Vagina (tissue), 2 donors: ENCODE results near the gene SORCS2. TPM values are rescaled to one million over a fixed set of nuclear protein-coding genes. Genes with fewer than 3 reads are reported as not detected.

Source experiments
- DNase-seq, 2 donors: peaks; one replicate each; pipeline ENCODE4 v3.0.0-alpha.2; 2017; ENCODE audit errors: extremely low spot score in 2 of 2
- H3K27ac ChIP-seq: fragments of 200-600 bp; sonication (generic); one replicate; pipeline ENCODE4 v1.5.1; 2019
- H3K27me3 ChIP-seq: fragments of 200-600 bp; sonication (generic); one replicate; pipeline ENCODE4 v1.5.1; 2019
- H3K36me3 ChIP-seq, 2 donors: fragments of 200-600 bp; sonication (generic); one replicate each; pipeline ENCODE4 v1.5.1; 2017 to 2019
- H3K4me1 ChIP-seq: fragments of 200-600 bp; sonication (generic); one replicate; pipeline ENCODE4 v1.5.1; 2019
- H3K4me3 ChIP-seq, 2 donors: fragments of 200-600 bp; sonication (generic); 1 replicate in 1 of 2; 2 replicates in 1 of 2; pipeline ENCODE4 v1.5.1; 2016 to 2019
- H3K9me3 ChIP-seq: fragments of 200-600 bp; sonication (generic); one replicate; pipeline ENCODE4 v1.5.1; 2019
- POLR2A ChIP-seq, 2 donors: fragments of 450-650 bp; IDR thresholded peaks; one replicate each; pipeline ENCODE4 v1.6.1; 2017; ENCODE audit warnings: antibody characterized with exemption in 2 of 2, mild to moderate bottlenecking in 2 of 2, moderate library complexity in 2 of 2
- POLR2AphosphoS5 ChIP-seq, 2 donors: sonication (generic); formaldehyde crosslinking; IDR thresholded peaks; one replicate each; pipeline ENCODE4 v1.9.0; 2017; ENCODE audit warnings: antibody characterized with exemption in 2 of 2, mild to moderate bottlenecking in 2 of 2, low read depth in 1 of 2; ENCODE audit not compliant: insufficient read depth in 1 of 2
- intact Hi-C: fragments of 100-400 bp; cut with DNase I; formaldehyde crosslinking; loops from one replicate; pipeline ENCODE4 v1.15.1; 2023
- total RNA-seq: library from RNA; depleted of rRNA; stranded (reverse); fragments of >200 nt; gene quantifications from one replicate; pipeline ENCODE4 v1.2.3, GENCODE V29; 2016
- TF ChIP-seq, protein P1 (sequence below), 3 experiments: fragments of 450-650 bp in 2 of 3; fragments of 200-600 bp in 1 of 3; sonication (generic) in 1 of 3; IDR thresholded peaks; one replicate each; pipeline ENCODE4 v1.5.1; 2017 to 2019; ENCODE audit warnings: antibody characterized with exemption in 3 of 3, mild to moderate bottlenecking in 2 of 3, moderate library complexity in 2 of 3

SORCS2 gene
- total RNA-seq, 1 donor from 2014 or later = 5.4 TPM

DNA sequence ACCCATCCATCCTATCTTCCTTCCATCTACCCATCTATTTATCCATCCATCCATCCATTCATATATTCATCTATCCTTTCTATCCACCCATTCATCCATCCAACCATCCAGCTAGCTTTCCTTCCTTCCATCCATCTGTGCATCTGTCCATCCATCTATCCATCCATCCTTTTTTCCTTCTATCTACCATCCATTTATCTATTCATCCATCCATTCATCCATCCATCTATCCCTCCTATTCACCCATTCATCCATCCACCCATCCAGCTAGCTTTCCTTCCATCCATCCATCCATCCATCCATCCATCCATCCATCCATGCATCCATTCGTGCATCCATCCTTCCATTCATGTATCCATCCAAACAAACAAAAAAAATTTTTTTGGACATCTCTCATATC, 123.6 kb downstream of the SORCS2 start:
- Histone ChIP-seq H3K36me3 (no peaks in the 10 kb centered on the region), H3K4me3 (no peak overlapping the region), H3K27ac (no peak overlapping the region), H3K27me3 (no peaks in the 10 kb centered on the region), H3K9me3 (peaks cover 8% of the 10 kb centered on the region), H3K4me1 (peaks cover 15% of the 10 kb centered on the region)
- no peak for TF ChIP-seq POLR2AphosphoS5 (IDR thresholded peaks at IDR 0.05; ENCODE audit: insufficient read depth in 1 of 2, low read depth in 1 of 2)
- no peak for TF ChIP-seq POLR2A (IDR thresholded peaks at IDR 0.05)
- TF ChIP-seq, protein P1, sequence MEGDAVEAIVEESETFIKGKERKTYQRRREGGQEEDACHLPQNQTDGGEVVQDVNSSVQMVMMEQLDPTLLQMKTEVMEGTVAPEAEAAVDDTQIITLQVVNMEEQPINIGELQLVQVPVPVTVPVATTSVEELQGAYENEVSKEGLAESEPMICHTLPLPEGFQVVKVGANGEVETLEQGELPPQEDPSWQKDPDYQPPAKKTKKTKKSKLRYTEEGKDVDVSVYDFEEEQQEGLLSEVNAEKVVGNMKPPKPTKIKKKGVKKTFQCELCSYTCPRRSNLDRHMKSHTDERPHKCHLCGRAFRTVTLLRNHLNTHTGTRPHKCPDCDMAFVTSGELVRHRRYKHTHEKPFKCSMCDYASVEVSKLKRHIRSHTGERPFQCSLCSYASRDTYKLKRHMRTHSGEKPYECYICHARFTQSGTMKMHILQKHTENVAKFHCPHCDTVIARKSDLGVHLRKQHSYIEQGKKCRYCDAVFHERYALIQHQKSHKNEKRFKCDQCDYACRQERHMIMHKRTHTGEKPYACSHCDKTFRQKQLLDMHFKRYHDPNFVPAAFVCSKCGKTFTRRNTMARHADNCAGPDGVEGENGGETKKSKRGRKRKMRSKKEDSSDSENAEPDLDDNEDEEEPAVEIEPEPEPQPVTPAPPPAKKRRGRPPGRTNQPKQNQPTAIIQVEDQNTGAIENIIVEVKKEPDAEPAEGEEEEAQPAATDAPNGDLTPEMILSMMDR (IDR thresholded peaks at IDR 0.05) = no peak
- no peak for DNase-seq
- intact Hi-C loops = no loop called here

GRCh38 chr4:7319024-7319423, 126.7 kb downstream of the SORCS2 start:
- no peaks in the 10 kb centered on the region for H3K36me3 ChIP-seq
- H3K27me3 ChIP-seq = no peaks in the 10 kb centered on the region
- intact Hi-C loops = no loop called here
- DNase-seq = no peak
- peaks cover 8% of the 10 kb centered on the region for H3K9me3 ChIP-seq
- H3K4me3 ChIP-seq = no peak overlapping the region
- H3K27ac ChIP-seq = no peak overlapping the region
- TF ChIP-seq, protein P1 (IDR thresholded peaks at IDR 0.05) = no peak
- no peak for TF ChIP-seq POLR2AphosphoS5 (IDR thresholded peaks at IDR 0.05; ENCODE audit: insufficient read depth in 1 of 2, low read depth in 1 of 2)
- no peak for TF ChIP-seq POLR2A (IDR thresholded peaks at IDR 0.05)
- H3K4me1 ChIP-seq = peaks cover 1% of the 10 kb centered on the region

DNA sequence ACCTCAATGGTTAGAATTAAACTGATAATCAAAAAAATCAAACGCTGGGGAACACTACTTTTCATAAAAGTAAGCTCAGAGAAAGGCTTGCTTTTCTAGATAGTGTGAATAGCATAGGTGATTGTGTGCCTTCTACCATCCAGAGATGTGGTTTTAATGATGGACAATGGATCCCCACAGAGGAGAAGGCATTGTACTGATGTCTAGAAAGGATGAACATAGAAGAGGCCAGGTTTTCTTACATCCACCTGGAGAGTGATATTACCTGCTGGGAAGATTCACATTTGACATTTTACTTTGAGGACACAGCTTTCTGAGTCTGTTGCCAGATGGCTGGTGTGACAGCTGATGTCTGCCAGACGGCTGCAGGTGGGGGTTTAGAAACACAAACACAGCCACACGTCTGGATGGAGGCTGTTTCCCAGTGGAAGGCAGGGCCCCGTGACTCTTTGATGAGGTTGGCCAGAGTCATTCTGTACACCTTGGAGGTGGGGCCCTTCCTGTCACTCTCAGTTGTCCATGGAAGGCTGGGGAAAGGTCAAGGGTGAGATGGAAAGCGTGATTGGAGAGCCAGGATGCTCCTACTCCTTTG, 128.0 kb downstream of the SORCS2 start:
- TF ChIP-seq POLR2A (IDR thresholded peaks at IDR 0.05) (no peak), POLR2AphosphoS5 (IDR thresholded peaks at IDR 0.05; ENCODE audit: insufficient read depth in 1 of 2, low read depth in 1 of 2) (no peak)
- TF ChIP-seq, protein P1 (IDR thresholded peaks at IDR 0.05) = no peak
- DNase-seq = no peak
- Histone ChIP-seq H3K27ac (no peak overlapping the region), H3K4me1 (no peaks in the 10 kb centered on the region), H3K36me3 (no peaks in the 10 kb centered on the region), H3K4me3 (no peak overlapping the region), H3K9me3 (peaks cover 8% of the 10 kb centered on the region), H3K27me3 (no peaks in the 10 kb centered on the region)
- intact Hi-C loops = no loop called here

DNA sequence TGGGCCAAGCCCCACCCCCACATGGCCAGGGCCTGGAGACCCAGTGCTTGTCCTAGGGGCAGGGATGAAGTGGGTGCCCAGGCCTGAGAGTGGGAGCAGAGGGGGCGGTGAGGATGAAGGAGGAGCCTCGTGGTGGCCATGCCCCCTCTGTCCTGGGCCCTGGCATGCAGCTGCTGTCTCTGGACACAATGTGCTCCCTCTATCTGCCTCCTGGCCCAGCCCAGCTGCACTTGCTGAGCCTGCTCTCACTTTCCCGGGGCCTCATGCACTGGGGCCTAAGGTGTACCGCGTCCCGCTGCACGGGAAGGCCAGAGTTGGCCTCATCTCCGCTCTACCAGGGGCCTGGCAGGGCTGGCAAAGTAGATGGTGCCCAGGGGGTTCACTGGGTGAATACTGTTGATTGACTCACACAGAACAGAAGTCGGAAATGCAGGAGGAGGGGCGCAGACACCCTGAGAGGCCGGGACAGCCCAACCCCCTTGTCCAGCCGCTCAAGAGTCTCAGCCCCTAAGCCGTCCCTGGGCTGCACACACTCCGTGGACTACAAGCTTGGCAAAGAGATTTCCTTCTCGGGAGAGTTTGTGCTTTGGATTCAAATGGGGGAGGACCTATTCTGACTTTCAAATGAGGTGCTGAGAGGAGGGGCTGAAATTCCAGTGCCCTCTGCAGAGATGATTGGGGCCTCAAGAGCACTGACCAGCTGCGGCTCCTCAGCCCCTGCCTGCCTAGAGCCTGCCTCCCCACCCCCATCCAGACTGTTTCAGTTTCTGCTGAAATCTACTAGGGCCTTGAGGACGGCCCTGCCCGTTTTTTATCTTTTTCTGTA, 130.0 kb downstream of the SORCS2 start:
- TF ChIP-seq, protein P1 (IDR thresholded peaks at IDR 0.05) = no peak
- TF ChIP-seq POLR2AphosphoS5 (IDR thresholded peaks at IDR 0.05; ENCODE audit: insufficient read depth in 1 of 2, low read depth in 1 of 2) = no peak
- TF ChIP-seq POLR2A (IDR thresholded peaks at IDR 0.05) = no peak
- Histone ChIP-seq H3K9me3 (peaks cover 8% of the 10 kb centered on the region), H3K4me1 (peaks cover 11% of the 10 kb centered on the region), H3K27me3 (no peaks in the 10 kb centered on the region), H3K4me3 (no peak overlapping the region), H3K36me3 (no peaks in the 10 kb centered on the region), H3K27ac (no peak overlapping the region)
- intact Hi-C loops = no loop called here
- no peak for DNase-seq

DNA sequence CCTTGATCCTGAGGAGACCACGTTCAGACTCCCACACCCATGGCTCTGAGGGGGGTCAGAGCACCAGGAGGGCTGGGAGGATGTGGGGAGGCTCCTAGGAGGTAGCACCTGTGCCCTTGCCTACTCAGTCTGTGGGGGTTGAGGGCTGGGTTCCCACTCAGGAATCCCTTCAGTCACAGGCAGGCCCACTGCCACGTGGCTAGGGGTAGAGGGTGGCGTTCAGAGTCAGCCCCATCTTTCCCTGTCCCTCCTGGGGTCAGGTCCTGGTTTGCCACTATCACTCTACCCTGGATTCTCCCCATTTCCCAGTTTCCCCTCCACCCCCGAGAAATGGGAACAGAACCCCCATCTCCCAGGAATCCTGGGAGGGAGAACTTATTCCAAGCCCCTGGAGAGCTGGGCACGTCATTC, 131.1 kb downstream of the SORCS2 start:
- no peaks in the 10 kb centered on the region for H3K27me3 ChIP-seq
- peaks cover 20% of the 10 kb centered on the region for H3K4me1 ChIP-seq
- H3K36me3 ChIP-seq = no peaks in the 10 kb centered on the region
- H3K27ac ChIP-seq = no peak overlapping the region
- intact Hi-C loops = no loop called here
- H3K4me3 ChIP-seq = no peak overlapping the region
- no peak for DNase-seq
- H3K9me3 ChIP-seq = peaks cover 5% of the 10 kb centered on the region
- TF ChIP-seq POLR2A (IDR thresholded peaks at IDR 0.05) (no peak), POLR2AphosphoS5 (IDR thresholded peaks at IDR 0.05; ENCODE audit: insufficient read depth in 1 of 2, low read depth in 1 of 2) (no peak)
- TF ChIP-seq, protein P1 (IDR thresholded peaks at IDR 0.05) = no peak
